Measurements from ENCODE around the gene PEX16.
"Not testable (repeated sequence)": the region's sequence is repeated elsewhere in the genome, so short reads cannot be mapped to it uniquely, and the experiment has no call there.

PEX16 gene

GRCh38 chr11:45910623-45911022 lies 7.1 kb downstream of the PEX16 start:
- TF ChIP-seq MYC (IDR thresholded peaks at IDR 0.05; ENCODE audit: low read depth, low read length) (no peak), MAX (IDR thresholded peaks at IDR 0.05; ENCODE audit: low read depth, low read length) (no peak), POLR2A (IDR thresholded peaks at IDR 0.05; ENCODE audit: extremely low read depth, insufficient read length) (no peak), CTCF (IDR thresholded peaks at IDR 0.05; ENCODE audit: low read depth, low read length) (no peak)
- no peak for DNase-seq (ENCODE audit: low read depth)
- H3K4me3 ChIP-seq (ENCODE audit: low read depth, low read length), result no peak overlapping the region

GRCh38 chr11:45909594-45910475 lies 7.8 kb downstream of the PEX16 start:
- TF ChIP-seq MYC (IDR thresholded peaks at IDR 0.05; ENCODE audit: low read depth, low read length), result no peak
- TF ChIP-seq MAX (IDR thresholded peaks at IDR 0.05; ENCODE audit: low read depth, low read length), result no peak
- no peak for TF ChIP-seq POLR2A (IDR thresholded peaks at IDR 0.05; ENCODE audit: extremely low read depth, insufficient read length)
- no peak for TF ChIP-seq CTCF (IDR thresholded peaks at IDR 0.05; ENCODE audit: low read depth, low read length)
- DNase-seq (ENCODE audit: low read depth), result no peak
- no peak overlapping the region for H3K4me3 ChIP-seq (ENCODE audit: low read depth, low read length)

GRCh38 chr11:45907911-45908370 lies 9.7 kb downstream of the PEX16 start:
- TF ChIP-seq POLR2A (IDR thresholded peaks at IDR 0.05; ENCODE audit: extremely low read depth, insufficient read length), result no peak
- no peak for TF ChIP-seq CTCF (IDR thresholded peaks at IDR 0.05; ENCODE audit: low read depth, low read length)
- no peak for TF ChIP-seq MAX (IDR thresholded peaks at IDR 0.05; ENCODE audit: low read depth, low read length)
- TF ChIP-seq MYC (IDR thresholded peaks at IDR 0.05; ENCODE audit: low read depth, low read length), result no peak
- DNase-seq (ENCODE audit: low read depth), result no peak
- no peak overlapping the region for H3K4me3 ChIP-seq (ENCODE audit: low read depth, low read length)

DNA sequence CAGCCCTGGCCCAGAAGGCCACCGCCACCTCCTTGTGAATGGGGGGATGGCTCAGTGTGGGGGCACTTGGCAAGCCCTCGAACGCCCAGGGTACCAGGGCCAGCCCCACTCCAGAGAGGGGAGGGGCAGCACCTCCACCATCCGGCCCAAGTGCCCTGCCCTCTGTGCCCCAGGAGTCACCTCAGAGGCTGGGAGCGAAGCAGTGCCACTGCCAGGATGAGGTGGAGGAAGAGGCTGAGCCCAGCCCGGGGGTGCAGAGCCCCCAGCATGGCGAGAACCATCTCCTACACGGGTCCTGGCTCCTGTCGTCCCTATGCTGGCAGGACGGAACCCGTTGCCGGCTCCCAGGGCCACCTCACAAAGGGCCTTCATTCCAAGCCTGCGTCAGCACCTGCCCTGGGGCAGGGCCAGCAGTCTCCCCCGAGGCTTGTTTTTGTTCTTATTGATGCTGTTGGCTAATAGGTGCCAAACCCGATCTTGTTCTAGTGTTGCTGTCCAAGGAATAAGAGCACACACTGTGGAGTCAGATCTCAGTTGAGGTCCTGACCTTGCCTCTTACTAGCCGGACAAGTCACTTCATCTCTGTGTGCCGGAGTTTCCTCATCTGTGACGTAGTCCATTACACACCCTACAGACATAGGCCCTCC lies 10.6 kb downstream of the PEX16 start, which contains the start of gene FREY1:
Gene FREY1 (minus strand): TSS at position 307 of the 647 bp plus-strand sequence. CDS start 26 bp downstream, at position 281.
- no peak for DNase-seq (ENCODE audit: low read depth)

GRCh38 chr11:45906096-45906682 lies 11.5 kb downstream of the PEX16 start:
- TF ChIP-seq POLR2A (IDR thresholded peaks at IDR 0.05; ENCODE audit: extremely low read depth, insufficient read length) (no peak), CTCF (IDR thresholded peaks at IDR 0.05; ENCODE audit: low read depth, low read length) (no peak), MYC (IDR thresholded peaks at IDR 0.05; ENCODE audit: low read depth, low read length) (no peak), MAX (IDR thresholded peaks at IDR 0.05; ENCODE audit: low read depth, low read length) (no peak)
- no peak overlapping the region for H3K4me3 ChIP-seq (ENCODE audit: low read depth, low read length)
- DNase-seq (ENCODE audit: low read depth), result no peak

More for the DNA sequence above, 10.6 kb downstream of the PEX16 start, which contains the start of gene FREY1:
- no peak within 1 kb of the TSS for H3K4me3 ChIP-seq (ENCODE audit: low read depth, low read length)
- no peak for TF ChIP-seq POLR2A (IDR thresholded peaks at IDR 0.05; ENCODE audit: extremely low read depth, insufficient read length)

- not testable (repeated sequence) for H3K4me3 ChIP-seq (ENCODE audit: low read depth, low read length); DNase-seq (ENCODE audit: low read depth)
Observed at GRCh38 chr11:45905576-45905975, 12.1 kb downstream of the PEX16 start.
